ENCODE data around the gene ARHGAP15.

The ARHGAP15 gene

GRCh38 chr2:143354050-143354750 is 225.0 kb downstream of the ARHGAP15 start:
- DNase-seq = no peak

- DNase-seq = no peak
Observed at GRCh38 chr2:143355870-143356269, 226.7 kb downstream of the ARHGAP15 start.

- DNase-seq = no peak
Observed at GRCh38 chr2:143356336-143356735, 227.1 kb downstream of the ARHGAP15 start.

- DNase-seq = no peak
Observed at GRCh38 chr2:143356736-143357446, 227.7 kb downstream of the ARHGAP15 start.

GRCh38 chr2:143357966-143358365 is 228.7 kb downstream of the ARHGAP15 start:
- no peak for DNase-seq

- no peak for DNase-seq
Observed at GRCh38 chr2:143361346-143361745, 232.1 kb downstream of the ARHGAP15 start.

- no peak for DNase-seq
Observed at GRCh38 chr2:143371616-143372015, 242.4 kb downstream of the ARHGAP15 start.

GRCh38 chr2:143375384-143375880 is 246.2 kb downstream of the ARHGAP15 start:
- DNase-seq = no peak

GRCh38 chr2:143378996-143379395 is 249.8 kb downstream of the ARHGAP15 start:
- DNase-seq = no peak

GRCh38 chr2:143379955-143380354 is 250.7 kb downstream of the ARHGAP15 start:
- DNase-seq = no peak

GRCh38 chr2:143382573-143382972 is 253.4 kb downstream of the ARHGAP15 start:
- no peak for DNase-seq

GRCh38 chr2:143383016-143383415 is 253.8 kb downstream of the ARHGAP15 start:
- DNase-seq = no peak

- no peak for DNase-seq
Observed at GRCh38 chr2:143384111-143384510, 254.9 kb downstream of the ARHGAP15 start.

GRCh38 chr2:143390171-143390570 is 261.0 kb downstream of the ARHGAP15 start:
- no peak for DNase-seq

GRCh38 chr2:143392358-143392757 is 263.1 kb downstream of the ARHGAP15 start:
- DNase-seq = no peak

GRCh38 chr2:143394062-143394461 is 264.8 kb downstream of the ARHGAP15 start:
- DNase-seq = no peak

- peak; percentile 48 for DNase-seq
Observed at GRCh38 chr2:143397884-143398614, 268.8 kb downstream of the ARHGAP15 start.

GRCh38 chr2:143398781-143399180 is 269.6 kb downstream of the ARHGAP15 start:
- no peak for DNase-seq

- DNase-seq = no peak
Observed at GRCh38 chr2:143399631-143400069, 270.4 kb downstream of the ARHGAP15 start.

- no peak for DNase-seq
Observed at GRCh38 chr2:143401861-143402260, 272.6 kb downstream of the ARHGAP15 start.

GRCh38 chr2:143402451-143402850 is 273.2 kb downstream of the ARHGAP15 start:
- no peak for DNase-seq

GRCh38 chr2:143410082-143410897 is 281.1 kb downstream of the ARHGAP15 start:
- DNase-seq = no peak

- DNase-seq = no peak
Observed at GRCh38 chr2:143415571-143415970, 286.4 kb downstream of the ARHGAP15 start.
